OCI-LY1 (cell line): Measurements from ENCODE around the gene ELK4.

Experiments
- H2AFZ ChIP-seq: fragments of 200-600 bp; sonication (generic), shearing (Covaris generic); 2 replicates; pipeline ENCODE4 v1.6.0; 2014; ENCODE audit warnings: antibody characterized with exemption, mild to moderate bottlenecking, low read length
- H3F3A ChIP-seq: fragments of 200-600 bp; sonication (generic), shearing (Covaris generic); 2 replicates; pipeline ENCODE4 v1.6.0; 2014; ENCODE audit warnings: mild to moderate bottlenecking, antibody characterized with exemption, low read length, moderate library complexity; ENCODE audit not compliant: insufficient read depth
- H3K27ac ChIP-seq: fragments of 200-600 bp; sonication (generic); 2 replicates; pipeline ENCODE4 v1.5.1; 2014; ENCODE audit warnings: low read length, mixed run types, mild to moderate bottlenecking, low read depth; ENCODE audit not compliant: poor library complexity, severe bottlenecking
- H3K27me3 ChIP-seq: fragments of 200-600 bp; sonication (generic); 2 replicates; pipeline ENCODE4 v1.6.0; 2014; ENCODE audit warnings: antibody characterized with exemption, mild to moderate bottlenecking, low read length, moderate library complexity; ENCODE audit not compliant: insufficient read depth
- H3K36me3 ChIP-seq: fragments of 200-600 bp; sonication (generic); 2 replicates; pipeline ENCODE4 v1.6.1; 2014; ENCODE audit warnings: mild to moderate bottlenecking, antibody characterized with exemption, low read length, moderate library complexity, mixed read lengths; ENCODE audit not compliant: insufficient read depth
- H3K4me1 ChIP-seq: fragments of 200-600 bp; sonication (generic); 2 replicates; pipeline ENCODE4 v1.5.1; 2014; ENCODE audit warnings: mild to moderate bottlenecking, low read length, moderate library complexity; ENCODE audit not compliant: insufficient read depth, severe bottlenecking
- H3K4me2 ChIP-seq: fragments of 200-600 bp; sonication (generic), shearing (Covaris generic); 2 replicates; pipeline ENCODE4 v1.6.1; 2014; ENCODE audit warnings: low read length
- H3K4me3 ChIP-seq: fragments of 200-600 bp; sonication (generic); 2 replicates; pipeline ENCODE4 v1.5.1; 2014; ENCODE audit warnings: low read length, low read depth, mild to moderate bottlenecking, mixed read lengths; ENCODE audit not compliant: poor library complexity, severe bottlenecking
- H3K79me2 ChIP-seq: fragments of 200-600 bp; shearing (Covaris generic); 2 replicates; pipeline ENCODE4 v1.6.1; 2016; ENCODE audit warnings: mixed run types, low read length, mixed read lengths; ENCODE audit not compliant: insufficient read depth
- H3K9ac ChIP-seq: fragments of 200-600 bp; sonication (generic), shearing (Covaris generic); 2 replicates; pipeline ENCODE4 v1.6.1; 2014; ENCODE audit warnings: mild to moderate bottlenecking, low read length, mixed read lengths
- H3K9me2 ChIP-seq: fragments of 200-600 bp; sonication (generic), shearing (Covaris generic); 2 replicates; pipeline ENCODE4 v1.6.1; 2014; ENCODE audit warnings: low read depth, mild to moderate bottlenecking, low read length, mixed read lengths
- H3K9me3 ChIP-seq: fragments of 200-600 bp; shearing (Covaris generic); 2 replicates; pipeline ENCODE4 v1.6.1; 2014; ENCODE audit warnings: low read length, mixed read lengths
- H4K20me1 ChIP-seq: fragments of 200-600 bp; sonication (generic), shearing (Covaris generic); 2 replicates; pipeline ENCODE4 v1.6.0; 2016; ENCODE audit warnings: mild to moderate bottlenecking, low read length; ENCODE audit not compliant: insufficient read depth
- EZH2 ChIP-seq: fragments of 200-600 bp; sonication (generic), shearing (Covaris generic); IDR thresholded peaks from 2 replicates; pipeline ENCODE4 v1.8.0; 2017; ENCODE audit warnings: borderline replicate concordance, mixed run types, mild to moderate bottlenecking, antibody characterized with exemption, low read length, moderate library complexity, mixed read lengths
- TF ChIP-seq, protein P1 (sequence below): fragments of 200-600 bp; sonication (generic), shearing (Covaris generic); IDR thresholded peaks from 2 replicates; pipeline ENCODE4 v1.5.1; 2017; ENCODE audit warnings: mild to moderate bottlenecking, antibody characterized with exemption, low read length, moderate library complexity, mixed read lengths

Gene ELK4

DNA sequence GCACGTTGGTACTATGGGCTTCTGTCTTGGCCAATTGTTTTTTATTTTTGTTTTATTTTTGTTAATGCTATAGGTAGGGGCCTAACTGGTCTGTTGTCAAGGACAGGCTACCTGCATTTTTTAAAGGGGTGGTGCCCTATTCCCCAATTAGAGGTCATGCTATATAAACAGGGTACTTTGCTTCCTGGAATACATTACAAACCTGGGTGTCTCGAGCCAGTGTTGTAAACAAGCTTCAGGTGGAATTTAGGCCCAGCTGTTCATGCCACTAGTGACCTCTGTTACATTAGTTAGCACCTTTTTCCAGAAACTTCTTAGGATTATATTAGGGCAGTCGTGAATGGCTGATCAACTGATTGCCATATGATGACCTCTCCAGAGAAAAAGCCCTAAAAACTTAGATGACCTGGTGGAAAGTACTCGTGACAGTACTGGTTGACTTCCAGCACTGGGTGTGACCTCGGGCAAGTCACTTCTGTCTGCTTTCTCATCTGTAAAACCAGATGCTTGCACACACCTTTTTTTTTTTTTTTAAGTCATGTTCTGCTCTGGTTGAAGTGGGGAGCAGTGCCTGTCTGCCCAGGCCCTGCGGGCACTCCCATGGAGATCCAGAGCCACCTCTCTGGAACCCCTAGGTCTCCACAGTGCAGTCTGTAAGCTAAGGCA, 46.5 kb downstream of the ELK4 start:
- no peak overlapping the region for H3K4me2 ChIP-seq
- no peak overlapping the region for H3K27ac ChIP-seq
- H3K4me3 ChIP-seq: no peak overlapping the region
- 0 out of 2 replicates have a peak, but pooled peaks cover 9% of the 10 kb centered on the region for H3K27me3 ChIP-seq
- peaks cover 13% of the 10 kb centered on the region for H3K4me1 ChIP-seq
- H3K9me3 ChIP-seq: no peaks in the 10 kb centered on the region
- H3F3A ChIP-seq: no peaks in the 10 kb centered on the region
- H2AFZ ChIP-seq: no peak overlapping the region
- H3K9me2 ChIP-seq: no peaks in the 10 kb centered on the region
- no peaks in the 10 kb centered on the region for H4K20me1 ChIP-seq
- H3K9ac ChIP-seq: no peak overlapping the region
- no peak for TF ChIP-seq EZH2
- TF ChIP-seq, protein P1, sequence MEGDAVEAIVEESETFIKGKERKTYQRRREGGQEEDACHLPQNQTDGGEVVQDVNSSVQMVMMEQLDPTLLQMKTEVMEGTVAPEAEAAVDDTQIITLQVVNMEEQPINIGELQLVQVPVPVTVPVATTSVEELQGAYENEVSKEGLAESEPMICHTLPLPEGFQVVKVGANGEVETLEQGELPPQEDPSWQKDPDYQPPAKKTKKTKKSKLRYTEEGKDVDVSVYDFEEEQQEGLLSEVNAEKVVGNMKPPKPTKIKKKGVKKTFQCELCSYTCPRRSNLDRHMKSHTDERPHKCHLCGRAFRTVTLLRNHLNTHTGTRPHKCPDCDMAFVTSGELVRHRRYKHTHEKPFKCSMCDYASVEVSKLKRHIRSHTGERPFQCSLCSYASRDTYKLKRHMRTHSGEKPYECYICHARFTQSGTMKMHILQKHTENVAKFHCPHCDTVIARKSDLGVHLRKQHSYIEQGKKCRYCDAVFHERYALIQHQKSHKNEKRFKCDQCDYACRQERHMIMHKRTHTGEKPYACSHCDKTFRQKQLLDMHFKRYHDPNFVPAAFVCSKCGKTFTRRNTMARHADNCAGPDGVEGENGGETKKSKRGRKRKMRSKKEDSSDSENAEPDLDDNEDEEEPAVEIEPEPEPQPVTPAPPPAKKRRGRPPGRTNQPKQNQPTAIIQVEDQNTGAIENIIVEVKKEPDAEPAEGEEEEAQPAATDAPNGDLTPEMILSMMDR: no peak
- H3K79me2 ChIP-seq: no peaks in the 10 kb centered on the region
- no peaks in the 10 kb centered on the region for H3K36me3 ChIP-seq

DNA sequence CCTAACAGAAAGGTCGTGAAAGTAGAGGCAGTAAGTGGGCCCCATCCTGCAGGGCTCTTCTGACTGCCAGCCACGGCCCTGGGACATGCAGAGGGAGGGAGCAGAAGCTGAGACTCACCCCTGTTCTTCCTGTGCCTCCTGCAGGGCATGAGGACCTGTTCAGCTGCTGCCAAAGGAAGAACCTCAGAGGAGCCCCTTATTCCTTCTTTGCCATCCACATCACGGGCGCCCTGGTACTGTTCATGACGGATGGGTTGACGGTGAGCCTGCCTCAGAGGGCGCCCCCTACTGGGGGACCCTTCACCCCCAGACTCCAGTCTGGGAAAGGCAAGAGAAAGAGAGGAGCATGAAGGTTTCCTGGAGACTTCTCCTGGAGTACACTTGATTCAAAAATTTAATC, 47.1 kb downstream of the ELK4 start:
- 0 out of 2 replicates have a peak, but pooled peaks cover 9% of the 10 kb centered on the region for H3K27me3 ChIP-seq
- H3K9me2 ChIP-seq: no peaks in the 10 kb centered on the region
- no peak overlapping the region for H2AFZ ChIP-seq
- no peak overlapping the region for H3K27ac ChIP-seq
- H3K4me2 ChIP-seq: no peak overlapping the region
- H3K4me1 ChIP-seq: peaks cover 13% of the 10 kb centered on the region
- no peaks in the 10 kb centered on the region for H3K36me3 ChIP-seq
- H4K20me1 ChIP-seq: no peaks in the 10 kb centered on the region
- no peak overlapping the region for H3K4me3 ChIP-seq
- no peaks in the 10 kb centered on the region for H3K9me3 ChIP-seq
- TF ChIP-seq EZH2: no peak
- TF ChIP-seq, protein P1: peak; percentile 58
- no peaks in the 10 kb centered on the region for H3K79me2 ChIP-seq
- no peaks in the 10 kb centered on the region for H3F3A ChIP-seq
- no peak overlapping the region for H3K9ac ChIP-seq

DNA sequence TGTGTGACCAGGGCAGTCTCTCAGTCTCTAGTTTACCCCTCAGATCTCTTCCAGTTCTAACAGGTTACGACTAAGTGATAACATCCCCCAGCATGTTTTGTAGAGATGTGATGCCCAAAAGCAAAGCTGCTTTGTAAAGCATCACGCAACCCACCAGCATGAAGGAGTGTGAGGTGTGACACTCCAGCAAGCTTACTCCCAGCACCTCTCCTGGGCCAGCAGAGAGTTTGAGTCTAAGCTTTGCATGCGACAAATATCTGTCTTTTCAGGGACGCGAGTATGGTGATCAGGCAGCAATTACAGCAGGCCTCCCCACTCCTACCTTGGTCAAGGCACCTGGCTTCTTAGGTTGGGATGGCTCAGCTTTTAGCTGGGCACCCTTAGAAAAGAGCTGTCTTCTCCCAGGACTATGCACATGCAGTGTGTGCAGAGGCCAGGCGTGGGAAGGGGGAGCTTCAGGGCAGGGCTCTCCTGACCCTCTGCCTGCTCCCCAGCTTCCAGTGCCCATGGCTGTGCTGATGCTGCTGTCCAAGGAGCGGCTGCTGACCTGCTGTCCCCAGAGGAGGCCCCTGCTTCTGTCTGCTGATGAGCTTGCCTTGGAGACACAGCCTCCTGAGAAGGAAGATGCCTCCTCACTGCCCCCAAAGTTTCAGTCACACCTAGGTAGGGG, 48.2 kb downstream of the ELK4 start:
- TF ChIP-seq EZH2: no peak
- TF ChIP-seq, protein P1: no peak
- H3K27ac ChIP-seq: no peak overlapping the region
- no peaks in the 10 kb centered on the region for H3K9me3 ChIP-seq
- H3K4me2 ChIP-seq: no peak overlapping the region
- H3K4me1 ChIP-seq: peaks cover 13% of the 10 kb centered on the region
- no peak overlapping the region for H3K4me3 ChIP-seq
- H3K9me2 ChIP-seq: no peaks in the 10 kb centered on the region
- H2AFZ ChIP-seq: no peak overlapping the region
- H3K36me3 ChIP-seq: no peaks in the 10 kb centered on the region
- H3K9ac ChIP-seq: no peak overlapping the region
- no peaks in the 10 kb centered on the region for H3F3A ChIP-seq
- H3K27me3 ChIP-seq: 0 out of 2 replicates have a peak, but pooled peaks cover 9% of the 10 kb centered on the region
- H3K79me2 ChIP-seq: no peaks in the 10 kb centered on the region
- H4K20me1 ChIP-seq: no peaks in the 10 kb centered on the region
